Measurements from ENCODE around the gene SIGLEC9. TPM values are rescaled to one million over a fixed set of nuclear protein-coding genes. Genes with fewer than 3 reads are reported as not detected.

The SIGLEC9 gene
- total RNA-seq, 1 experiment from 2014 or later = not detected

DNA sequence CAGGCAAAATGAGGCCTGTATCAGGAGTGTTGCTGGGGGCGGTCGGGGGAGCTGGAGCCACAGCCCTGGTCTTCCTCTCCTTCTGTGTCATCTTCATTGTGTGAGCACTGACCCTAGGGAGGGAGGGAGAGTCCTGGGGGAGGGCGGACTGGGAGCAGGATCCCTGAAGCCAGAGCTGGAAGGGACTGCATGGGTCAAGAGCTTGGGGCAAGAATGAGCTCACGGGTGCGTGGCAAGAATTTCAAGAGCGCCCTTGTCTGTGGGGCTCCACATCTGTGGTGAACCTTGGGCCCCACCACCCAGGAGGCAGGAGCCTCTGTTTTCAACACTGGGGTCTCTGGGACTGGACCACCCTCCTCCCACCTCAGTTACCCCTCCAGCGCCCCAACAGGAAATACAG lies 22.0 kb downstream of the SIGLEC9 start:
- ATAC-seq (no peak), DNase-seq (ENCODE audit: low spot score) (no peak)
- Mint-ChIP-seq H3K4me1 (no peaks in the 10 kb centered on the region), H3K27ac (no peak overlapping the region), H3K9me3 (peaks cover 11% of the 10 kb centered on the region), H3K36me3 (no peaks in the 10 kb centered on the region), H3K27me3 (ENCODE audit: low read depth) (peaks cover 15% of the 10 kb centered on the region), H3K4me3 (no peak overlapping the region)
- TF ChIP-seq NFYB (CRISPR knock-in tag; conservative IDR thresholded peaks at IDR 0.05; ENCODE audit: low read depth) (no peak), MYBL2 (CRISPR knock-in tag; IDR thresholded peaks at IDR 0.05) (no peak), MXD4 (CRISPR knock-in tag; IDR thresholded peaks at IDR 0.05; ENCODE audit: borderline replicate concordance) (no peak), NR3C1 (CRISPR knock-in tag; conservative IDR thresholded peaks at IDR 0.05; ENCODE audit: low read depth) (no peak), FOXP1 (CRISPR knock-in tag; IDR thresholded peaks at IDR 0.05; ENCODE audit: borderline replicate concordance) (no peak), AR (CRISPR knock-in tag; IDR thresholded peaks at IDR 0.05) (no peak), USF1 (CRISPR knock-in tag; IDR thresholded peaks at IDR 0.05) (no peak), STAT6 (CRISPR knock-in tag; conservative IDR thresholded peaks at IDR 0.05; ENCODE audit: low read depth) (no peak), ATF1 (CRISPR knock-in tag; IDR thresholded peaks at IDR 0.05) (no peak), ZNF416 (CRISPR knock-in tag; IDR thresholded peaks at IDR 0.05) (no peak)
- TF ChIP-seq, protein P1, sequence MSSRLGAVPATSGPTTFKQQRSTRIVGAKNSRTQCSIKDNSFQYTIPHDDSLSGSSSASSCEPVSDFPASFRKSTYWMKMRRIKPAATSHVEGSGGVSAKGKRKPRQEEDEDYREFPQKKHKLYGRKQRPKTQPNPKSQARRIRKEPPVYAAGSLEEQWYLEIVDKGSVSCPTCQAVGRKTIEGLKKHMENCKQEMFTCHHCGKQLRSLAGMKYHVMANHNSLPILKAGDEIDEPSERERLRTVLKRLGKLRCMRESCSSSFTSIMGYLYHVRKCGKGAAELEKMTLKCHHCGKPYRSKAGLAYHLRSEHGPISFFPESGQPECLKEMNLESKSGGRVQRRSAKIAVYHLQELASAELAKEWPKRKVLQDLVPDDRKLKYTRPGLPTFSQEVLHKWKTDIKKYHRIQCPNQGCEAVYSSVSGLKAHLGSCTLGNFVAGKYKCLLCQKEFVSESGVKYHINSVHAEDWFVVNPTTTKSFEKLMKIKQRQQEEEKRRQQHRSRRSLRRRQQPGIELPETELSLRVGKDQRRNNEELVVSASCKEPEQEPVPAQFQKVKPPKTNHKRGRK (CRISPR knock-in tag; IDR thresholded peaks at IDR 0.05; ENCODE audit: borderline replicate concordance) = no peak
- TF ChIP-seq, protein P2, sequence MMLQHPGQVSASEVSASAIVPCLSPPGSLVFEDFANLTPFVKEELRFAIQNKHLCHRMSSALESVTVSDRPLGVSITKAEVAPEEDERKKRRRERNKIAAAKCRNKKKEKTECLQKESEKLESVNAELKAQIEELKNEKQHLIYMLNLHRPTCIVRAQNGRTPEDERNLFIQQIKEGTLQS (CRISPR knock-in tag; conservative IDR thresholded peaks at IDR 0.05) = no peak
- ChIA-PET POLR2A (no interaction called here), CTCF (interaction anchor here (0.6 to 1.4 kb wide), 4 partner anchors 12 to 275 kb away, joined by 3 to 7 read pairs (median 4); no protein-coding TSS in a partner anchor)

- Mint-ChIP-seq H3K27me3 (ENCODE audit: low read depth) (peaks cover 21% of the 10 kb centered on the region), H3K9me3 (peaks cover 16% of the 10 kb centered on the region), H3K36me3 (no peaks in the 10 kb centered on the region), H3K4me3 (no peak overlapping the region), H3K4me1 (no peaks in the 10 kb centered on the region), H3K27ac (no peak overlapping the region)
- ATAC-seq = no peak
- ChIA-PET CTCF (interaction anchor here (1.4 kb wide), 2 partner anchors 11 to 112 kb away, joined by 4 to 7 read pairs; no protein-coding TSS in a partner anchor), POLR2A (interaction anchor here (0.6 kb wide), 1 partner anchor 359 kb away, joined by 3 read pairs; no protein-coding TSS in a partner anchor)
- DNase-seq (ENCODE audit: low spot score) = no peak
- TF ChIP-seq SP1 (CRISPR knock-in tag; conservative IDR thresholded peaks at IDR 0.05) (no peak), EMX1 (CRISPR knock-in tag; IDR thresholded peaks at IDR 0.05) (no peak), E2F4 (CRISPR knock-in tag; IDR thresholded peaks at IDR 0.05; ENCODE audit: borderline replicate concordance, low read depth) (no peak), ZNF121 (CRISPR knock-in tag; IDR thresholded peaks at IDR 0.05) (no peak), MAX (CRISPR knock-in tag; IDR thresholded peaks at IDR 0.05) (no peak), ZNF425 (CRISPR knock-in tag; conservative IDR thresholded peaks at IDR 0.05) (no peak), TEAD1 (CRISPR knock-in tag; IDR thresholded peaks at IDR 0.05) (no peak), HMGA2 (CRISPR knock-in tag; IDR thresholded peaks at IDR 0.05) (no peak)
- TF ChIP-seq, protein P1 (CRISPR knock-in tag; IDR thresholded peaks at IDR 0.05; ENCODE audit: borderline replicate concordance) = no peak
Observed at GRCh38 chr19:51147663-51148062, 23.0 kb downstream of the SIGLEC9 start.
